ENCODE data around the gene DRC1.
A peak's percentile ranks its signal among the peaks of the same experiment; 100 is the strongest.
"Not testable (repeated sequence)": the region's sequence is repeated elsewhere in the genome, so short reads cannot be mapped to it uniquely, and the experiment has no call there.

Gene DRC1

DNA sequence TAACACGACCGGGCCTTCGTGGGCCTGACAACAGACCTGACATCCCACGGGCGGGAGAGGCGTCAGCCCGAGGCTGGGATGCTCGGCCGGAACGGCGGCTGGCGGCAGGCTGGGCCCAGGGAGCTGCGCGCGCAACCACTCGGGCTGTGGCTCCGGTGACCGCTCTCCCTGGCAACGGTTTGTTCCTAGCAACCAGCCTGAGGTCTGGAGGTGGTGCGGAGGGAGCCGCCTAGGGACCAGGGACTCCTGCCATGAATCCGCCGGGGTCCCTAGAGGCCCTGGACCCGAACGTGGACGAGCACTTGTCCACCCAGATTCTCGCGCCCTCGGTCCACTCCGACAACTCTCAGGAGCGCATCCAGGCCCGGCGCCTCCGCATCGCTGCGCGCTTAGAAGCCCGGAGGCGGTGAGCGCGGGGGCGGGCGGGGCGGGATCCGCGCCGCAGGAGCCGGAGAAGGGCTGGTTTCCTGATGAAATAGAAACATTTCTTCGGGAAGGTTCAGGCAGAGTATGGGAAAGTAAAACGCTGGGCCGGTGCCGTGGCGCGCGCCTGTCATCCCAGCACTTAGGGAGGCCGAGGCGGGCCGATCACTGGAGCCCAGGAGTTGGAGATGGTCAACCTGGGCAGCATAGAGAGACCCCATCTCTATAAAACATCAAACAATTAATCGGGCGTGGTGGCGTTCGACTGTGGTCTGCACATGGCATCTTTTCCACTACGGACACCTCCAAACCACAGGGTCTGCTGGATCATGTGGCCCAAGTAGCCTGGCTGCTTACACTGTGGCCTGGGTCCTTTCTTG lies at the start of gene DRC1:
Gene DRC1, plus strand, starts transcription at position 182 of the 803 bp plus-strand sequence. Its CDS starts 70 bp downstream, at position 252.
- DNase-seq (ENCODE audit: low spot score): no peak

DNA sequence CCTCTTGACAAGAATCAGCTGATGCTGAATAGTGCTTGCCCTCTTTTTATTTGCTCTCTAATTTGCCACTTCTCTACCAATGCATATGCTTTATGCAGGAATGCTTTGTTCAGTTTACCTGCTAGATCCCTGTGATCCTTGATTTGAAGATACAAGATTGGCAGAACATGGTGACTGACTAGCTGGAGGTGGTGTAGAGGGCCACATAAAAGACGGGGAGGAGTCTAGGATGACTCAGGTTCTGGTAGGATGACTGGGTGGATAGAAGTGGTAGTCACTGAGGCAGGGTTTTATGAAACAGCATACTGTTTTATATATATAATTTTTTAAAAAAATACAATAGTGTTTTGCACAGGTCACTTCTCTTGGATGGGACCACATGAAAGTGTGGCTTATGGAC lies 48.8 kb upstream of the DRC1 start:
- DNase-seq (ENCODE audit: low spot score): peak; percentile 74

DNA sequence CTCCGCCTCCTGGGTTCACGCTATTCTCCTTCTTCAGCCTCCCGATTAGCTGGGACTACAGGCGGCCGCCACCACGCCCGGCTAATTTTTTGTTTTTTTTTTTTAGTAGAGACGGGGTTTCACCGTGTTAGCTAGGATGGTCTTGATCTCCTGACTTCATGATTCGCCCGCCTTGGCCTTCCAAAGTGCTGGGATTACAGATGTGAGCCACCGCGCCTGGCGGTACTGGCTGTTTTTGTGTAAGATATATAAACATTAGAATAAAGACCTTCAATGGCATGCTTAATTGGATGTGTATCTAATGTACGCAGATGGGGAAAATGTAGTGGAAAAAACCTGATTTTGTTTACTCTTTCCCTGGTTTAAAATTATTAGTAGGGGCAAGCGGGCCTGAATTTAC lies 47.3 kb upstream of the DRC1 start:
- DNase-seq (ENCODE audit: low spot score): not testable (repeated sequence)

DNA sequence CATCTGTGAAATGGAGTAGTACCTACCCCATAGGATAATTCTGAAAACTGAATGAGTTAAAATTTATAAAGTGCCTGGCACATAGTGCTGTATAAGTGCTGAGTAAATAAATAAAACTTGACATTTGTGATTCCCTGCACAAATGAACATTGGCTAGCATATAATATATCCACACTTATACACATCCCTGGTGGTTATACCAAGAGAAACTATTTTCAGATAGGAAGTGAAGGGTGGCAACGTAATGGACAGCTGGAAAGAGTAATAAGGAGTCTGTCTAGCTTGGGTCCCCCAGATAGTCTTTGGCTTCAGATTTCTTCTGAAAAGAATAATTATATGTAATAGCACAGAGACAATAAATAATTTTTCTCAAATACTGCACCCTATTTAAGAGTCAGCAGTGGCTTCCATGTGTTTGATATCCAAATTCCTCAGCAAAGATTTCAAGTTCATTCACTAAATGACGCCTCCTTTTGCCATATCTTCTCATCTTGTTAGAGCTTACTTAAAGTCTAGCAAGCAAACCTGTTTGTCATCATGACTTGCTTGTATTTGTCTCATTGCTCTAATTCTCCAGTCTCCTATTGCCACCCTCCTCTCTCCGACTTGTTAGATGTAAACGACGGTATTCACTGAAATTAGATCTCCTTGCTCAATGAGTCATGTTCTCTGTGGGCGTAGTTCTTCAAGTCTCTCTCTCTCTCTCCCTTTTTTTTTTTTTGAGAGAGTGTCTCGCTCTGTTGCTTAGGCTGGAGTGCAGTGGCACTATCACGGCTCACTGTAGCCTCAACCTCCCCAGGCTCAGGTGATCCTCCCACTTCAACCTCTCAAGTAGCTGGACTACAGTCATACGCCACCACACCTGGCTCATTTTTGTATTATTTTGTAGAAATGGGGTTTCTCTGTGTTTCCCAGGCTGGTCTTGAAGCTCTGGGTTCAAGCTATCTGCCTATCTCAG lies 46.4 kb upstream of the DRC1 start:
- peak; percentile 94 for DNase-seq (ENCODE audit: low spot score)

DNA sequence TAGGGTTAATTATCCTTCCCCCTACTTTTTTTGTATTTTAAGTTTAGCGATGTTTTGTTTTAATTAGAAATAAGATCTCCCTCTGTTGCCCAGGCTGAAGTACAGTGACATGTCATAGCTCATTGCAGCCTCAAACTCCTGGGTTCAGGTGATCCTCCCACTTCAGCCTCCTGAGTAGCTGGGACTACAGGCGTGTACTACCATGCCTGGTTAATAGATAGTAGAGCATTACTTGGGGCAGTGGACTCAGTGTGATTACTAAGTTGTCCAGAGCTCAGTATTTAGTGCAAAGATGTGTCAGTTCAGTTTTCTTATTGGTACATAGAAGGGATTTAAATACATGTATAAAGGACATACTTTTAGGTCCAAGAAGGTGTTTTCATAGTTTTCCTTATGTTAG lies 45.6 kb upstream of the DRC1 start:
- no peak for DNase-seq (ENCODE audit: low spot score)

DNA sequence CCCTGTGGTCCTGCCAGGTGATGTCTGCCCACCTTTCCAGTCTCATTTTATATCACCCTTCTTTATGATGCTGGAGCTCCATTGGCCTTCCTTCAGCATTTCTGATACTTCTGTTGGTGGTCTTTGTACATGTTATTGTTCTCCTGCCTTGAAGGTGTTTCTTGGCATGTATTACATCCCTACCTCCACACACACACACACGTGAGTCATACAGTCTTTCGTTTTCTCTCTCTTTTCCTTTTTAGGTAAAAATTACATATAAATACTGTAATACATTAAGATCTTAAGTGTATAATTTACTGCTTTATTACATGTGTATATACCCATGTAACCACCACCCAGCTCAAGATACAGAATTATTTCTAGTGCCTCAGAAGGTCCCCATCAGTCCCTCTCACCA lies 44.9 kb upstream of the DRC1 start:
- no peak for DNase-seq (ENCODE audit: low spot score)

DNA sequence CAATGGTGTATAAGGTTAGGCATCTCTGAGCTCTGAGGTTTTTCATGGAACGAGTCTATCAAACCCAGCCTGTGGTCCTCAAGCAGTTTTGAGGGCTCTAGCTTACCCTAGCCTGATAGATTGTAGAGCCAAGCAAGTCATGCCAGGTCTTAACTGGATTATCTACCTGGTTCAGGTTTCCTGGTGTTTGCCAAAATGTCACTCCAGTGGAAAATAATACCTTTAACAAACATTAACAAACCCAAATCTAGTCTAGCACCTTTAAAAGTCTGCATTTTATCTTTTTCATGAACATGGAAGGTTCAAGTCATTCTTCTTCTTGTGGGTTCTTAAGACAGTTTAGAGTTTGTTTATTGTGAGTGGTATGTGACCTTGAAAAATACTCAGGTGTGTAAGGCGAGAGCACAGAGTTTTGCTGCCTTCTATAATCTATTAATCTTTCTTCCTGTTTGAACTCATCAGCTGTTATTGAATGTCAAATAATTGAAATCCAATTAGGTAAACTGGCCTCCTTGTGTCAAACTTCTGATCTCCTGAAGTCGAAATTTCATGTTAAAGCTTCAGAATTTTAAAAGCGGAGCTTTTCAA lies 41.7 kb upstream of the DRC1 start:
- DNase-seq (ENCODE audit: low spot score): no peak

DNA sequence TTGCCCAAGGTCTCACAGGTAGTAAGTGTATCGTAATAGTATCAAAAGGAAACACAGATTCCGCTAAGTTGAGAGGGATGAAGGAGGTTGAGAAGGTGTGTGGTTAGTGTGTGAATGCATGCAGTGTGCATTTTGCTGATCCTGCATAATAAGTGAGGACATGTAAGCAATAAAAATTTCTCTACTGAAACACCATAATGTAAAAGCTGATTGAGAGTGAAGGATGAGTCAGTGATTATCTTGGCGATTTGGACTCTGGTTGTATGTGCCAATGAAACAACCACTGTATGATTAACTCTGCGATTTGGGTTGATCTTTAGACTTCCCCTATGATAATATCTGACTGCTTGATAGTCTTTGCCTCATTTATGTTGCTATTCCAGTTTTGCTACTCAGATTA lies 38.4 kb upstream of the DRC1 start:
- DNase-seq (ENCODE audit: low spot score): no peak

DNA sequence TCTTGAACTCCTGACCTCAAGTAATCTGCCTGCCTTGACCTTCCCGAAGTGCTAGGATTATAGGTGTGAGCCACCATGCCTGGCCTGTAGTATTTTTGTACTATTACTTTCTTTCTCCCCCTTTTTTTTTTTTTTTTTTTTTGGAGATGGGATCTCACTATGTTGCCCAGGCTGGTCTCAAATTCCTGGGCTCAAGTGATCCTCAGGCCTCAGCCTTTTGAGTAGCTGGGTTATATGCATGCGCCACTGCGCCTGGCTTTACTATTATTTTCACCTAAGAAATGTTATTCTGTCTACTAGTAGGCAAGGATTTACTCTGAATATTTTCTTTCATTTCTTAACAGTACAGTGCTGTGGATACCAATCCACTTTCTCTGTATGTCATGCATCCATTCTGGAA lies 37.8 kb upstream of the DRC1 start:
- DNase-seq (ENCODE audit: low spot score): no peak

DNA sequence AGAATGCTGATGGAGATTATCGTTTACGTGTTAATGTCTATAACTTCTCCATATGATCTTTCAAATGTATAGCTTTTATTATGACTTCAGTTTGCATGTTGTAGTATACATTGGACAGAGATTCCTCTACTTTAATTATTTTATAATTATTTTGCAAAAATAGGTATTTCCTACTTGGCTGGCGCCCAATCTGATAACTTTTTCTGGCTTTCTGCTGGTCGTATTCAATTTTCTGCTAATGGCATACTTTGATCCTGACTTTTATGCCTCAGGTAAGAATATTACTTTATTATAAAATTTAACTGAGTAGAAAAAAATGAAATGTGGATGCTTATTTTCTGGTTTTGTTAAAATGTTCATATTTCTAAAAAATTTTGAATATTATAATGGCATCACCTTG lies 37.1 kb upstream of the DRC1 start:
- no peak for DNase-seq (ENCODE audit: low spot score)

DNA sequence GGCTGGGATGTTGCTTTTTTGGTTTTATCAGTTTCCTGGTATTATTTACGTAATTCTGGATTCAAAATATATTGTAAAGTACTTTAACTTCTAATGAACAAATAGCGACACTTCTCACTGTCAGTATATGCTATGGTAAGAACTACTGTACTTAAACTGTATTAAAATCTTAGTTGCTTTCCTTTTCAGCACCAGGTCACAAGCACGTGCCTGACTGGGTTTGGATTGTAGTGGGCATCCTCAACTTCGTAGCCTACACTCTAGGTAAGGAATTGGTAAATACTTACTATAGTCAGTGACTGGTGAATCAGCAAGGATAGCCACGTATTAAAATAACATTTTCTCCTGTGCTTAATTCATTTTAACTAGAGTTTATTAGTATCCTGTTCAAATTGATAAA lies 34.8 kb upstream of the DRC1 start:
- no peak for DNase-seq (ENCODE audit: low spot score)

DNA sequence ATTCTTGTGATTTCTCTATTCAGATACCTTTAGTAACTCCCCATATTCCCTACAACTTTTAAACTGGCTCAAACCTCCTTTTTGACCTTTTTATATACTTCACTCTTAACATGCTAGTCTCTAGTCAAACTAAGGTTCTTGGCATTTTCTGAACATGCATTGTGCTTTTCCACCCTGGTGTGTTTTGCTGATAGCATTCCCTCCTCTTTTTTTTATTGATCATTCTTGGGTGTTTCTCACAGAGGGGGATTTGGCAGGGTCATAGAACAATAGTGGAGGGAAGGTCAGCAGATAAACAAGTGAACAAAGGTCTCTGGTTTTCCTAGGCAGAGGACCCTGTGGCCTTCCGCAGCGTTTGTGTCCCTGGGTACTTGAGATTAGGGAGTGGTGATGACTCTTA lies 32.1 kb upstream of the DRC1 start:
- DNase-seq (ENCODE audit: low spot score): not testable (repeated sequence)

DNA sequence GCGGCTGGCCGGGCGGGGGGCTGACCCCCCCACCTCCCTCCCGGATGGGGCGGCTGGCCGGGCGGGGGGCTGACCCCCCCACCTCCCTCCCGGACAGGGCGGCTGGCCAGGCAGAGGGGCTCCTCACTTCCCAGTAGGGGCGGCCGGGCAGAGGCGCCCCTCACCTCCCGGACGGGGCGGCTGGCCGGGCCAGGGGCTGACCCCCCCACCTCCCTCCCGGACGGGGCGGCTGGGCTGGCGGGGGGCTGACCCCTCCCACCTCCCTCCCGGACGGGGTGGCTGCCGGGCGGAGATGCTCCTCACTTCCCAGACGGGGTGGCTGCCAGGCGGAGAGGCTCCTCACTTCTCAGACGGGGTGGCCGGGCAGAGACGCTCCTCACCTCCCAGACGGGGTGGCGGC lies 30.8 kb upstream of the DRC1 start:
- not testable (repeated sequence) for DNase-seq (ENCODE audit: low spot score)

DNA sequence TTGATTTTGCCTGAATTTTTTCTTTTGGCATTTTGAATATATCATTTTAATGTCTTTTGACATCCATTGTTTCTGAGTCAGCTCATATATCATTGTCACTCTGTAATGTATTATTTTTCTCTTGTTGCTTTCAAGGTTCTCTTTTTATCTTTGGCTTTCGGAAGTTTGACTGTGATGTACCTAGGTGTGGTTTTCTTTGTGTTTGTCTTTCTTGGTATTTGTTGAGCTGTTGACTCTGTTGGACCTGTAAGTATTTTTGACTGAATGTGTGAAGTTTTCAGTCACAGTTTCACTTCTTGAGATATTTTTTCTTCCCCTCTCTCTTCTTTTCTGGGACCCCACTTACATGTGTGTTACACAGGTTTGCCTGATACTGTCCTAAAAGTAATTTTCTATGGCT lies 24.9 kb upstream of the DRC1 start:
- DNase-seq (ENCODE audit: low spot score): no peak

DNA sequence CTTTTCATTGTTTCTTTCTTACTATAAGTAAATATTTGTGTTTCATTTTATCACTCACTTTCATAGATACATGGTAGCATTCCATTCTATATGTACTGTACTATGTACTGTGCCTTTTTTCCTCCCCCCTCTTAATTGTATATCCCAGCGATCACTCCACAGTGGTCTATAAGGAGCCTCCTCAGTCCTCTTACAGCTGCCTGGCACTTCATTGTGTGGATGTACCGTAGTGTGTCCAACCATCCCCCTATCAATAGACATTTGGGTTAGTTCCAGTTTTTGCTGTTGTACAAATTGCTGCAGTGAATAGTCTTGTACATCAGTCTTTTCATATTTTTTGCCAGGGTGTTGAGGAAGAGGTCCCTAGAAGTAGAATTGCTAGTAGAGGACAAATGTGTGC lies 21.4 kb upstream of the DRC1 start:
- no peak for DNase-seq (ENCODE audit: low spot score)

DNA sequence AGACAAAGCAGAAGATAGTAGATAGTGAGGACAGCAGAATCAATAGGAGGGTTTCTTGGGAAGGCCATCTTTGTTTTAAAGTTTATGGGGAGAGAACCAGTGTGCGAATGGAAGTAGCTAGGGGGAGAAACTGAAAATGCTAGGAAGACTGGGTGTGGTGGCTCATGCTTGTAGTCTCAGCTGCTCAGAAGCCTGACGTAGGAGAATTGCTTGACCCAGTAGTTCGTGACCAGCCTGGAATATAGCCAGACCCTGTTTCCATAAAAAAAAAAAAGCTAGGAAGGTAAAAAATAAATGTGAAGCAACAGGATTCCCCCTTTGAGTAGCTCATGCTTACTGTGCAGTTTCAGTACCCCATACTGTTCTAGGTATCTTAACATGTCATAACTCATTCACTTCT lies 19.2 kb upstream of the DRC1 start:
- no peak for DNase-seq (ENCODE audit: low spot score)

DNA sequence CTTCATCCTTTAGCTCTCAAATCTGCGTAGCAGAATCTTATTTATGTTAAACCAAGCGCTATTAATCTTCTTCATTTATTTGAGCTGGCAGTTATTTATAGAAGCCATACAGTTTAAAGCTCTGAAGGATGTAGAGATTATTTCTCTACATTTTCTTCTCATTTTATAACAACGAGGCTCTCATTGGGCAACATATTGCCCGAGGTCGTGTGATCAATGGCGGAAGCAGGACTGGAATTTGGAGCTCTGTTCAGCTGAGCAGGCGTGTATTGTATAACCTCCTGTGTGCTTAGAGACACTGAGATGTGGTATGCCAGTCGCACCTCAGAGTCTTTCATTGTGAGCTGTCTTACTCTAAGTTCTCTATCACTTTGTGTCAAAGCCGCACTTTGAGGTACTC lies 17.5 kb upstream of the DRC1 start:
- no peak for DNase-seq (ENCODE audit: low spot score)

DNA sequence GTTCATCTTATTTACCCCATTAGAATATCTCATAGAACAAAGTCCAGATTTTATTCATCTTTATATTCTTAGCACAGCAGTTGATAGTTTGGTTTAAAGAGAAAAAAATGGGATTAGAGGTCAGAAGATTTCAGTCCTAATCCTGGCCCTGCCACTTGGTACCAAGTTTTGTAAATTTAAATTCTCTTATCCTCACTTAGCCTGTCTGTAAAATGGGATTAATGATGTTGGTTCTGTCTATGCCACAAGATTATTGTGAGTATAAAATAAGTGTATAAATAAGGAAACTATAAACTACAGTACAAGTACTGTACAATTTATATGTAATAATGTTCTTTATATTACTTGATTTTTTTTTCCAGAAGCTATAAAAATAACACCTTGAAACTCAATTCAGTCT lies 17.1 kb upstream of the DRC1 start:
- no peak for DNase-seq (ENCODE audit: low spot score)

DNA sequence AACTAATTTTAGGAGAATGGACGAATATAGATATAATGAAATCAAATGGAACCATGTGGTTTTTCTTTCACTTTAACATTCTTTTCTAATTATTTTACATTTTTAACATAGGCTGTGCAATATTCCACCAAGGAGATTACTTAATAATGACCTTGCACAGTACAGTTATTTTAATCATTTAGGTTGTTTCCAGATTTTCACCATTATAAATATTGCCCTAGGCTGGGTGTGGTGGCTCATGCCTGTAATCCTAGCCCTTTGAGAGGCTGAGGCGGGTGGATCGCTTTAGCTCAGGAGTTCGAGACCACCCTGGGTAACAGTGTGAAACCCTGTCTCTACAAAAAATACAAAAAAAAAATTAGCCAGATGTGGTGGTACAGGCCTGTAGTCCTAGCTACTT lies 14.5 kb upstream of the DRC1 start:
- no peak for DNase-seq (ENCODE audit: low spot score)

DNA sequence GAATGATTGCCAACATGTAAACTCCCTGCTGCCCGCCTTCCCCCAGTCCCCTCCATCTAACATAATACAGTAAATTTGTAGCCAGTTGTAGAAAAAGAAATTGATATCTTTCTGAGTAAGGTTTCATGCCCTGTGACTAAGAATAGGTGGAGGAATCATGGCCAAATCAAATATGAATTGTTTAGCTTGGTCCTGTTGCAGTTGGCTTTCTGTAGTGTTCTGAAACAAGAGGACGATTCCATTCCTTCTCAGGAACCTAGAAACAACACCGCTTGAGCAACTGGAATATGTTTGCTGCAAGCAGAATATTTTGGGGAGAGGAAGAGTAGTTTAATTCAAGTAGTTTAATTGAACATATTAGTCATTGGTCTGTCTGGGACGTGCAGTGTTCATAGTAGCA lies 7.0 kb upstream of the DRC1 start:
- DNase-seq (ENCODE audit: low spot score): no peak

DNA sequence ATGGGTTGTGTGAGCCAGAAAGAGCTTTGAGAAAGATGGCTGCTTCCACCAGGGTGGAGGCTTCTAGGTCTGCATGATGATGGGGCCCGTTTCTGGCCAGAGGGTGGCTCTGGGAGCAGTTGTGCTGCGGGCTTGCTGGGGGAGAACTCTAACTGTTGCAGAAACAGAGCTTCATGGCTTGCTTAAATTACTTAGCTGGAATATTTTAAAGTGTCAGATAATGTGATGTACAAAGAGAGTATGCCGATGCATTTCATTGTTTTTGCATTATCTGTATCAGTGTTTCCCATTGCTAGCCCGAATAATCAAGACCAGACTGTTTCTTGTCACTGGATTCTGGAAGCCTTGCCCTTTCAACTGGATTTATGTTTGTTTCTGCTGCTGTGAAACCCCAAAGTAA lies 6.3 kb upstream of the DRC1 start:
- DNase-seq (ENCODE audit: low spot score): no peak

DNA sequence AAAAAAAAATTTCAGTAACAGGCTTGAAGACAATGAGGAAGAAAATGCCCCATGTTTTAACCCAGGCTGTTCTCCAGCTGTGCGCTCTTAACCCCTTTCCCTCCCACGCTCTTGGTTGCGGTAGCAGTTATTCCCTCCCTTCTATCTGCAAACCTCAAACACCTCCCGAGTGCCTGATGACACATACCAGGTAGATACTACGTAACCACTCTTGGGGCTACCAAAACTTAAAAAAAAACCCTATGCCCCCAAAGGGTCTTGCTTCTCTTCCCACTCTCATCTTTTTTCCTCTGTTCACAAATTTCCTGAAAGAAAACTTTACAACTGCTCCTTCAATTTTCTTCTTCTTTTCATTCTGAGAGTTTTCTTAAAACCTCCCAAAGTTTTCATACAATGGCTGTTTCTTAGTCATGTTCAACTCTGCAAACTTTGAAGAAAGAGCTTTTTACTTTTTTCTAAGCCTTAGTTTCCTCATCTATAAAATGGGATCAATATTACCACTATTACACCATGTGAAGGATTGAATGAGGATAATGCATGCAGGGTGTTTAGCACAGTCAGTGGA lies 4.9 kb upstream of the DRC1 start:
- DNase-seq (ENCODE audit: low spot score): no peak
